GM19468 (cell line): Measurements from ENCODE around the gene FOXA1.
"Not testable (repeated sequence)": the region's sequence is repeated elsewhere in the genome, so short reads cannot be mapped to it uniquely, and the experiment has no call there.

Source experiments
- ATAC-seq: cut with Tn5 transposase; IDR thresholded peaks from one replicate; pipeline ENCODE4 v1.9.1; 2021; ENCODE audit warnings: mild to moderate bottlenecking, moderate library complexity, moderate number of reproducible peaks; ENCODE audit not compliant: unreplicated experiment; ENCODE audit errors: extremely low read depth

FOXA1 gene

DNA sequence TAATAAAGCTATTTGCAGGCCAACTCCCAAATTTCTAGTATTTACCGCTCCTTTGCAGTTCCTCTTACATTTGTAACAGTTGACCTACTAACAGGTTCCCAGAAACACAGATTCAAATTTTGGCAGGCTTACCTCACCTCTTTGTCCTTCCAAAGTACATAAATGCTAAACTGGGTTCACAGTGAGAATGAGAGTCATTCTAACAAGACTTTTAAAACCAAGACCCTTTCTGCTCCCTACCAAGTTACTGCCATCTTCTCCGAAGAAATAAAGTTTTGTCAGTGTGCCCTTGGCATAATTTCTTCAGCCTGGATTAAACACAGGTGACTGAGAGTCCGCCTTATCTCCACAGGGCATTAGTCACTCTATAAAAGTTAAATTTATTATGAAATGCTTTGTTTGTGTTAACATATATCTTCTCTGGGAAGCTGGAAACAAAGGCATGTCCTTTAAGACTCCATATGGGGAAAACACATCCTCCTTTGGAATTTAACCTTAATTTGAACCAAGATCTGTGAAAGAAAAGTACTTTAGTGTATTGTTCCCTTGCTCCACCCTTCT lies 28.2 kb downstream of the FOXA1 start:
- no peak for ATAC-seq

- ATAC-seq = no peak
Measured at GRCh38 chr14:37565550-37565949, 29.5 kb downstream of the FOXA1 start.

GRCh38 chr14:37563189-37563588 lies 31.9 kb downstream of the FOXA1 start:
- no peak for ATAC-seq

DNA sequence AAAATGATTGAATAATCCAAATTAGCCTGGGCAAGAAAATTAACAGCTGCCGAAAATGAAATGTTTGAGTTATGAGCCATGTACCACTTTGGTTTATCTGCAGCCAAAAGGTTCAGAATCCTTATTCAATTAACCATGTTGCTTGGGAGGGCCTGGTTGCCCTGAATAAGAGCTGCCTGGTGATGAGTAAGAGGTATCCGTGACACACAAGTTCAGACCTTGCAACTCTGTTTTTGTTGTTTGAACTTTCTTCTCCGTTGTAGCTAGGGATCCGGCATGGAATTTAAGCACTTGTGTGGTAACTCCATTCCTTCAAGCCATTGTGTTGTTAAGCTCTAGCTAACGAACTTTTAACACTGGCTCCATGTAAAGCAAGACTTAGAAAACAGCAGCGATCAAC lies 35.7 kb downstream of the FOXA1 start:
- ATAC-seq = no peak

- no peak for ATAC-seq
Measured at GRCh38 chr14:37558740-37559139, 36.3 kb downstream of the FOXA1 start.

DNA sequence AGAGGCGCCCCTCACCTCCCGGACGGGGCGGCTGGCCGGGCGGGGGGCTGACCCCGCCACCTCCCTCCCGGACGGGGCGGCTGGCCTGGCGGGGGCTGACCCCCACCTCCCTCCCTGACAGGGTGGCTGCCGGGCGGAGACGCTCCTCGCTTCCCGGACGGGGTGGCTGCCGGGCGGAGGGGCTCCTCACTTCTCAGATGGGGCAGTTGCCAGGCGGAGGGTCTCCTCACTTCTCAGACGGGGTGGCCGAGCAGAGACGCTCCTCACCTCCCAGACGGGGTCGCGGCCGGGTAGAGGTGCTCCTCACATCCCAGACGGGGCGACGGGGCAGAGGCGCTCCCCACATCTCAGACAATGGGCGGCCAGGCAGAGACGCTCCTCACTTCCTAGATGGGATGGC lies 39.5 kb downstream of the FOXA1 start:
- not testable (repeated sequence) for ATAC-seq

GRCh38 chr14:37553935-37554550 lies 41.0 kb downstream of the FOXA1 start:
- no peak for ATAC-seq

DNA sequence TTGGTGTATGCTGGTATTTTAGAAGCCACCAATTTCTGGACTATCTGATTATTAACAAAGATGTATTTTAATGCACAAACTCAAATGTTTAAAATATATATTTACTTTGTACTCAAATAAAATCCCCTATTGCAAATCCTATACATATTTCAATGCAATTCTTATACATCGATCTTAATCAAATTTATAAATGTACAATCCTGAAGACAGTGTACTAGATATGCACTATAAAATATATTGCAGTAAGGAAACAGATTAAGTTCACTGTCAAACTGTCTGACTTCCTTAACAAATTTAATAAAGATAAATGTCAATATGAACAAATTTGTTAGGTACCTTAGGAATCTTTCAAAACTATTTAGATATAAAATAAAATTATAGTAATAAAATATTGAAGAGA lies 43.9 kb downstream of the FOXA1 start:
- ATAC-seq = no peak

DNA sequence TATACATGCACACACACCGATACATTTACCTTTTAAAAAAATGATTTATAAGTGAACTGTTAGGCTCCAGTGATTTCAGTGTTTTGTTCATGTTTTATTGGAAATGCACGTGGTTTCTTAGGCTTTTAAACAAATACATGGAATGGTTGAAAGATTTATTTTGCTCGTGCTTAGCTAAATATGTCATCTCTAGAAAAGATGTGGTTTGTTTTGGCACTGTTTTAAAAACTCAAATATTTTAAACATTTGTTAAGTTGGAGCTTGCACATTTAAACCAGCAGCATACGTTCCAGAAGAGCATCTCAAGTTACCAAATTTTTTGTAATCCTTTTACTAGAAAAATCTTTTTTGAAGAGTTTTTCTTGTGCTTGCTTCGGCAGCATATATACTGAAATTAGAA lies 44.5 kb downstream of the FOXA1 start:
- no peak for ATAC-seq

GRCh38 chr14:37546621-37547447 lies 48.2 kb downstream of the FOXA1 start:
- ATAC-seq = no peak

- ATAC-seq = no peak
Measured at GRCh38 chr14:37545174-37545573, 49.9 kb downstream of the FOXA1 start.

DNA sequence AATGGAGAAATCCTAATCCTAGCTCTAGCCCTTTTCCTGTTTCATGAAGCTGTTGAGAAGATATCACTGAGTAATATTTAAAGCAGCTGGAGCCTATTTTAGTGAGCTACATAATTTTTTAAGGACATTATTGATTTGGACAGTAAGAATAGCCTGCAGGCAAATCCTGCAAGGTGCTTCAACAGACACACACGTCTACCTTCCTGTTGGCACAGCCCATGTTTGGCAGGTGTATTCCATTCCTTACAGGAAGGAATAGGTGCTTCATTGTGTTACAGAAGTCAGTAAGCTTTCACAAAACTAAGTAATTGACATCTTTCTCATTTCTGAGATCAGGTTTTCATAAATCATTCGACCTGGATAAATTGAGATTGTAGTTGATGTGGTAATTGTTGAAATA lies 50.6 kb downstream of the FOXA1 start:
- ATAC-seq = no peak

GRCh38 chr14:37539992-37540391 lies 55.1 kb downstream of the FOXA1 start:
- no peak for ATAC-seq
